ENCODE data around the gene CD84. TPM values are rescaled to one million over a fixed set of nuclear protein-coding genes. Genes with fewer than 3 reads are reported as not detected.
"Not testable (repeated sequence)": the region's sequence is repeated elsewhere in the genome, so short reads cannot be mapped to it uniquely, and the experiment has no call there.

The CD84 gene
- total RNA-seq, 1 donor from 2014 or later = not detected

DNA sequence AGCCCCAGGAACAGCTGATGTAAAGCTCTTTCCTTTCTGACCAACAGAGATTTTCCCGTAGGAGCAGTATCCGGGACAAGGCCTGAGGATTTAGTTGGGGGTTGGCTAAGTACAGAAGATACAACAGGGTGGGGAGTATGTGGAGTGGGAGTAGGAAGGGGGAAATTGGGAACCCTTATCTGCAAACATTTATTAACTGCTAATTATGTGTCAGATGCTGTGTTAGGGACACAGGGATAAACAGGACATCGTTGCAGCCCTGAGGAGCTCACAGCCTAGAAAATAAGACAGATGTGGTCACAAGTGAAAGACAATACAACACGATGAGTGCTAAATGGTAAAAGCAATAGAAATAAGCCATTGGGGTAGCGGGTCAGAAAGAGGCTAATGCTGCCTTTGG lies 12.0 kb downstream of the CD84 start:
- DNase-seq (ENCODE audit: low read depth) = no peak
- TF ChIP-seq, protein P1, sequence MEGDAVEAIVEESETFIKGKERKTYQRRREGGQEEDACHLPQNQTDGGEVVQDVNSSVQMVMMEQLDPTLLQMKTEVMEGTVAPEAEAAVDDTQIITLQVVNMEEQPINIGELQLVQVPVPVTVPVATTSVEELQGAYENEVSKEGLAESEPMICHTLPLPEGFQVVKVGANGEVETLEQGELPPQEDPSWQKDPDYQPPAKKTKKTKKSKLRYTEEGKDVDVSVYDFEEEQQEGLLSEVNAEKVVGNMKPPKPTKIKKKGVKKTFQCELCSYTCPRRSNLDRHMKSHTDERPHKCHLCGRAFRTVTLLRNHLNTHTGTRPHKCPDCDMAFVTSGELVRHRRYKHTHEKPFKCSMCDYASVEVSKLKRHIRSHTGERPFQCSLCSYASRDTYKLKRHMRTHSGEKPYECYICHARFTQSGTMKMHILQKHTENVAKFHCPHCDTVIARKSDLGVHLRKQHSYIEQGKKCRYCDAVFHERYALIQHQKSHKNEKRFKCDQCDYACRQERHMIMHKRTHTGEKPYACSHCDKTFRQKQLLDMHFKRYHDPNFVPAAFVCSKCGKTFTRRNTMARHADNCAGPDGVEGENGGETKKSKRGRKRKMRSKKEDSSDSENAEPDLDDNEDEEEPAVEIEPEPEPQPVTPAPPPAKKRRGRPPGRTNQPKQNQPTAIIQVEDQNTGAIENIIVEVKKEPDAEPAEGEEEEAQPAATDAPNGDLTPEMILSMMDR (IDR thresholded peaks at IDR 0.05; ENCODE audit: insufficient read depth, low read length, poor library complexity, severe bottlenecking) = no peak
- no peak overlapping the region for H3K4me3 ChIP-seq (ENCODE audit: low read depth, low read length)

DNA sequence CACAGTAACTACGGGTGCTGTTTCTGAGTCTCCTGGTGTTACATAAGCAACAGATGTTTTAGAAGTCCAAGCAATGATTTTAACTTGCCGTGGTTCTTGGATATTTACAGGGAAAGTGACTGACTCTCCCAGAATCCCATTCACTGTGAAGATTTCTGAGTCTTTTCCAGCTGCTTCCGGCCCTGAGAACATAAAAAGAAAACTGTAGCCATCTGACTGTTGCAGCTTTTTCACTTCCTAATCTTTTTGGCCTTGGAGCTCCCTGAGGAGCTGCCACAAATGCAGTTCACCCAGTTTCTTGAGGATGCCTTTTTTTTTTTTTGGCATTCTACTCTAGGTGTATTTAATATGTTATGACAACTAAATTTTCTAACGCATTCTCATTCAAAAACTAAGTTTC lies 13.7 kb downstream of the CD84 start:
- TF ChIP-seq, protein P1 (IDR thresholded peaks at IDR 0.05; ENCODE audit: insufficient read depth, low read length, poor library complexity, severe bottlenecking) = no peak

More for the DNA sequence above, 12.0 kb downstream of the CD84 start:
- Histone ChIP-seq H3K27me3 (ENCODE audit: control insufficient read depth, insufficient read depth, low read length) (no peaks in the 10 kb centered on the region), H3K36me3 (ENCODE audit: control insufficient read depth, insufficient read depth, low read length) (no peaks in the 10 kb centered on the region)

DNA sequence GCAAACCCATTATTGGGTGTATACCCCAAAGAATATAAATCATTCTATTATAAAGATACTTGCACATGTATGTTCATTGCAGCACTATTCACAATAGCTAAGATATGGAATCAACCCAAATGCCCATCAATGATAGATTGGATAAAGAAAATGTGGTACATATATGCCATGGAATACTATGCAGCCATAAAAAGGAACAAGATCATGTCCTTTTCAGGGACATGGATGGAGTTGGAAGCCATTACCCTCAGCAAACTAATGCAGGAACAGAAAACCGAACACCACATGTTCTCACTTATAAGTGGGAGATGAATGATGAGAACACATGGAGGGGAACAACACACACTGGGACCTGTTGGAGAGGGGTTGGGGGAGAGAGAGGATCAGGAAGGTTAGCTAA lies 16.1 kb downstream of the CD84 start:
- not testable (repeated sequence) for H3K4me3 ChIP-seq (ENCODE audit: low read depth, low read length); DNase-seq (ENCODE audit: low read depth); H3K36me3 ChIP-seq (ENCODE audit: control insufficient read depth, insufficient read depth, low read length); H3K27me3 ChIP-seq (ENCODE audit: control insufficient read depth, insufficient read depth, low read length)

More for the DNA sequence above, 13.7 kb downstream of the CD84 start:
- DNase-seq (ENCODE audit: low read depth) = no peak
- Histone ChIP-seq H3K36me3 (ENCODE audit: control insufficient read depth, insufficient read depth, low read length) (no peaks in the 10 kb centered on the region), H3K27me3 (ENCODE audit: control insufficient read depth, insufficient read depth, low read length) (no peaks in the 10 kb centered on the region), H3K4me3 (ENCODE audit: low read depth, low read length) (no peak overlapping the region)

DNA sequence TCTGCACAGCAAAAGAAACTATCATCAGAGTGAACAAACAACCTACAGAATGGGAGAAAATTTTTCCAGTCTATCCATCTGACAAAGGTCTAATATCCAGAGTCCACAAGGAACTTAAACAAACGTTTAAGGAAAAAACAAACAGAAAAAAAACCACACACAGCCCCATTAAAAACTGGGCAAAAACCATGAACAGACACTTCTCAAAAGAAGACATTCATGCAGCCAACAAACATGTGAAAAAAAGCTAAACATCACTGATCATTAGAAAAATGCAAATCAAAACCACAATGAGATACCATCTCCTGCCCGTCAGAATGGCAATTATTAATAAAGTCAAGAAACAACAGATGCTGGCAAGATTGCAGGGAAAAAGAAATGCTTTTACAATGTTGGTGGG lies 16.6 kb downstream of the CD84 start:
- not testable (repeated sequence) for H3K4me3 ChIP-seq (ENCODE audit: low read depth, low read length); DNase-seq (ENCODE audit: low read depth); H3K36me3 ChIP-seq (ENCODE audit: control insufficient read depth, insufficient read depth, low read length); H3K27me3 ChIP-seq (ENCODE audit: control insufficient read depth, insufficient read depth, low read length)

DNA sequence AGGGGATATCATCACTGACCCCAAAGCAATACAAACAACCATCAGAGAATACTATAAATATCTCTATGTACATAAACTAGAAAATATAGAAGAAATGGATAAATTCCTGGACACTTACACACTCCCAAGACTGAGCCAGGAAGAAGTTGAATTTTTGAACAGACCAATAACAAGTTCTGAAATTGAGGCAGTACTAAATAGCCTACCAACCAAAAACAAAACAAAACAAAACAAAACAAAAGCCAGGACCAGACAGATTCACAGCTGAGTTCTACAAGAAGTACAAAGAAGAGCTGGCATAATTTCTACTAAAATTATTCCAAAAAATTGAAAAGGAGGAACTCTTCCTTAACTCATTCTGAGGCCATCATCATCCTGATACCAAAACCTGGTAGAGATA lies 18.5 kb downstream of the CD84 start:
- TF ChIP-seq, protein P1 (IDR thresholded peaks at IDR 0.05; ENCODE audit: insufficient read depth, low read length, poor library complexity, severe bottlenecking) = no peak
- Histone ChIP-seq H3K4me3 (ENCODE audit: low read depth, low read length) (no peak overlapping the region), H3K36me3 (ENCODE audit: control insufficient read depth, insufficient read depth, low read length) (no peaks in the 10 kb centered on the region), H3K27me3 (ENCODE audit: control insufficient read depth, insufficient read depth, low read length) (no peaks in the 10 kb centered on the region)
- no peak for DNase-seq (ENCODE audit: low read depth)

DNA sequence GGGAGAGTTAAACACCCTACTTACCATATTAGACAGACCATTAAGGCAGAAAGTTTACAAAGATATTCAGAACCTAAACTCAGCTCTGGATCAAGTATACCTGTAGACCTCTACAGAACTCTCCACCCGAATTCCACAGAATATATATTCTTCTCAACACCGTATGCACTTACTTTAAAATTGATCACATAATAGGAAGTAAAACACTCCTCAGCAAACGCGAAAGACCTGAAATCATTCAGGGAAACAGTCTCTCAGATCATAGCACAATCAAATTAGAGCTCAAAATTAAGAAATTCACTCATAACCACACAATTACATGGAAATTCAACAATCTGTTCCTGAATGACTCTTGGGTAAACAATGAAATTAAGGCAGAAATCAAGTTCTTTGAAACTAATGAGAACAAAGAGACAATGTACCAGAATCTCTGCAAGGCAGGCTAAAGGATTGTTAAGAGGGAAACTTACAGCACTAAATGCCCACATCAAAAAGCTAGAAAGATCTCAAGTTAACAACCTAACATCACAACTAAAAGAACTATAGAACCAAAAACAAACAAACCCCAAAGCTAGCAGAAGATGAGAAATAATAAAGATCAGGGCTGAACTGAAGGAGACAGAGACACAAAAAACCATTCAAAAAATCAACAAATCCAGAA lies 19.1 kb downstream of the CD84 start:
- TF ChIP-seq, protein P1 (IDR thresholded peaks at IDR 0.05; ENCODE audit: insufficient read depth, low read length, poor library complexity, severe bottlenecking) = no peak
- no peaks in the 10 kb centered on the region for H3K36me3 ChIP-seq (ENCODE audit: control insufficient read depth, insufficient read depth, low read length)
- H3K27me3 ChIP-seq (ENCODE audit: control insufficient read depth, insufficient read depth, low read length) = no peaks in the 10 kb centered on the region
- no peak for DNase-seq (ENCODE audit: low read depth)
- H3K4me3 ChIP-seq (ENCODE audit: low read depth, low read length) = no peak overlapping the region

DNA sequence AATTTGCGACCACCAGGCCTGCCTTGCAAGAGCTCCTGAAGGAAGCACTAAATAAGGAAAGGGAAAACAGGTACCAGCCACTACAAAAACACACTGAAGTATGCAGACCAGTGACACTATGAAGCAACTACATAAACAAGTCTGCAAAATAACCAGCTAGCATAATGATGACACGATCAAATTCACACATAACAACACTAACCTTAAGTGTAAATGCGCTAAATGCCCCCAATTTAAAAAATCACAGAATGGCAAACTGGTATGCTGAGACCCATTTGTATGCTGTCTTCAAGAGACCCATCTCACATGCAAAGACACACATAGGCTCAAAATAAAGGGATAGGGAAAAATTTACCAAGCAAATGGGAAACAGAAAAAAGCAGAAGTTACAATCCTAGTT lies 19.9 kb downstream of the CD84 start:
- DNase-seq (ENCODE audit: low read depth); H3K4me3 ChIP-seq (ENCODE audit: low read depth, low read length); H3K36me3 ChIP-seq (ENCODE audit: control insufficient read depth, insufficient read depth, low read length); H3K27me3 ChIP-seq (ENCODE audit: control insufficient read depth, insufficient read depth, low read length): not testable (repeated sequence)

All from kidney epithelial cell (primary cell).